Embryonic facial prominence (tissue), 1 donor: ENCODE results near the gene ZFPM1.
"Not testable (repeated sequence)": the region's sequence is repeated elsewhere in the genome, so short reads cannot be mapped to it uniquely, and the experiment has no call there.

Experiments
- DNase-seq: peaks from one replicate; pipeline ENCODE4 v3.0.0-alpha.2; 2016; ENCODE audit errors: extremely low spot score

ZFPM1 gene

GRCh38 chr16:88511906-88512305 lies 58.8 kb downstream of the ZFPM1 start:
- no peak for DNase-seq

GRCh38 chr16:88512728-88513696 lies 59.9 kb downstream of the ZFPM1 start:
- DNase-seq = no peak

GRCh38 chr16:88514070-88514469 lies 61.0 kb downstream of the ZFPM1 start:
- DNase-seq = no peak

- no peak for DNase-seq
Measured at GRCh38 chr16:88514526-88515232, 61.6 kb downstream of the ZFPM1 start.

- no peak for DNase-seq
Measured at GRCh38 chr16:88515371-88515770, 62.3 kb downstream of the ZFPM1 start.

- no peak for DNase-seq
Measured at GRCh38 chr16:88515925-88516594, 63.0 kb downstream of the ZFPM1 start.

- no peak for DNase-seq
Measured at GRCh38 chr16:88516601-88517061, 63.6 kb downstream of the ZFPM1 start.

GRCh38 chr16:88517208-88517774 lies 64.2 kb downstream of the ZFPM1 start:
- not testable (repeated sequence) for DNase-seq

- DNase-seq = not testable (repeated sequence)
Measured at GRCh38 chr16:88518411-88519111, 65.5 kb downstream of the ZFPM1 start.

GRCh38 chr16:88519240-88519639 lies 66.2 kb downstream of the ZFPM1 start:
- no peak for DNase-seq

GRCh38 chr16:88519938-88520653 lies 67.0 kb downstream of the ZFPM1 start:
- no peak for DNase-seq

- no peak for DNase-seq
Measured at GRCh38 chr16:88521674-88522073, 68.6 kb downstream of the ZFPM1 start.

GRCh38 chr16:88522276-88522949 lies 69.3 kb downstream of the ZFPM1 start:
- no peak for DNase-seq

GRCh38 chr16:88523309-88524161 lies 70.5 kb downstream of the ZFPM1 start:
- no peak for DNase-seq

GRCh38 chr16:88524274-88524972 lies 71.3 kb downstream of the ZFPM1 start:
- DNase-seq = no peak

GRCh38 chr16:88524973-88525662 lies 72.0 kb downstream of the ZFPM1 start:
- DNase-seq = no peak

GRCh38 chr16:88525663-88525990 lies 72.5 kb downstream of the ZFPM1 start:
- no peak for DNase-seq
